Glutamatergic neuron (in vitro differentiated cells): Measurements from ENCODE around the gene MYLK2. TPM values are rescaled to one million over a fixed set of nuclear protein-coding genes. Genes with fewer than 3 reads are reported as not detected.
A peak's percentile ranks its signal among the peaks of the same experiment; 100 is the strongest.

ENCODE experiments used
- DNase-seq: peaks from one replicate; pipeline ENCODE4 v3.0.0; 2022
- H3K27ac Mint-ChIP-seq: one replicate; pipeline ENCODE4 v1.8.0; 2020; ENCODE audit warnings: mild to moderate bottlenecking, mixed read lengths, inconsistent platforms; ENCODE audit not compliant: unreplicated experiment
- H3K27me3 Mint-ChIP-seq: one replicate; pipeline ENCODE4 v1.8.0; 2020; ENCODE audit warnings: mild to moderate bottlenecking, moderate library complexity, mixed read lengths, inconsistent platforms; ENCODE audit not compliant: unreplicated experiment
- H3K36me3 Mint-ChIP-seq: one replicate; pipeline ENCODE4 v1.8.0; 2020; ENCODE audit warnings: mild to moderate bottlenecking, mixed read lengths, inconsistent platforms; ENCODE audit not compliant: unreplicated experiment
- H3K4me1 Mint-ChIP-seq: one replicate; pipeline ENCODE4 v1.8.0; 2020; ENCODE audit warnings: mild to moderate bottlenecking, low read depth, mixed read lengths, inconsistent platforms; ENCODE audit not compliant: unreplicated experiment
- H3K4me3 Mint-ChIP-seq: one replicate; pipeline ENCODE4 v1.8.0; 2020; ENCODE audit warnings: mild to moderate bottlenecking, mixed read lengths, inconsistent platforms; ENCODE audit not compliant: unreplicated experiment
- H3K9me3 Mint-ChIP-seq: one replicate; pipeline ENCODE4 v1.8.0; 2020; ENCODE audit warnings: mild to moderate bottlenecking, moderate library complexity, mixed read lengths, inconsistent platforms; ENCODE audit not compliant: unreplicated experiment
- CTCF ChIP-seq: fragments of 200-600 bp; sonication (generic); IDR thresholded peaks from one replicate; pipeline ENCODE4 v1.5.0; 2021; ENCODE audit not compliant: partially characterized antibody, unreplicated experiment
- total RNA-seq: library from RNA; stranded (reverse); fragmentation: NEBNext Ultra II Directional; extraction: Animal tissue kit (Norgen Biotek cat#: 25700); gene quantifications from one replicate; pipeline ENCODE4 v1.2.1, GENCODE V29; 2021; ENCODE audit not compliant: unreplicated experiment

Gene MYLK2
- total RNA-seq, 1 donor from 2014 or later, result 0.69 TPM

- DNase-seq, result no peak
- no peak for TF ChIP-seq CTCF
- Mint-ChIP-seq H3K4me3 (no peak overlapping the region), H3K27ac (no peak overlapping the region), H3K36me3 (no peaks in the 10 kb centered on the region), H3K27me3 (peaks cover 7% of the 10 kb centered on the region), H3K9me3 (peaks cover 4% of the 10 kb centered on the region), H3K4me1 (peaks cover 18% of the 10 kb centered on the region)
Measured at GRCh38 chr20:31841928-31842327, 22.8 kb downstream of the MYLK2 start.

- DNase-seq, result peak; percentile 87
- Mint-ChIP-seq H3K27me3 (peaks cover 7% of the 10 kb centered on the region), H3K27ac (no peak overlapping the region), H3K36me3 (no peaks in the 10 kb centered on the region), H3K4me3 (peak overlapping the region; percentile 11), H3K9me3 (peaks cover 5% of the 10 kb centered on the region), H3K4me1 (peaks cover 18% of the 10 kb centered on the region)
- no peak for TF ChIP-seq CTCF
Measured at GRCh38 chr20:31842471-31843157, 23.5 kb downstream of the MYLK2 start.

- H3K36me3 Mint-ChIP-seq, result no peaks in the 10 kb centered on the region
- no peak for DNase-seq
- H3K27me3 Mint-ChIP-seq, result peaks cover 9% of the 10 kb centered on the region
- H3K9me3 Mint-ChIP-seq, result peaks cover 6% of the 10 kb centered on the region
- peaks cover 18% of the 10 kb centered on the region for H3K4me1 Mint-ChIP-seq
- TF ChIP-seq CTCF, result no peak
- peak overlapping the region; percentile 19 for H3K4me3 Mint-ChIP-seq
- no peak overlapping the region for H3K27ac Mint-ChIP-seq
Measured at GRCh38 chr20:31843288-31843687, 24.1 kb downstream of the MYLK2 start.

- Mint-ChIP-seq H3K4me1 (peaks cover 18% of the 10 kb centered on the region), H3K36me3 (no peaks in the 10 kb centered on the region), H3K9me3 (peaks cover 7% of the 10 kb centered on the region), H3K27ac (no peak overlapping the region), H3K27me3 (peaks cover 13% of the 10 kb centered on the region), H3K4me3 (peak overlapping the region; percentile 44)
- DNase-seq, result no peak
- no peak for TF ChIP-seq CTCF
Measured at GRCh38 chr20:31843881-31844280, 24.7 kb downstream of the MYLK2 start.

GRCh38 chr20:31844737-31845299 lies 25.7 kb downstream of the MYLK2 start:
- peaks cover 12% of the 10 kb centered on the region for H3K9me3 Mint-ChIP-seq
- no peak for DNase-seq
- no peak overlapping the region for H3K4me3 Mint-ChIP-seq
- no peak overlapping the region for H3K27ac Mint-ChIP-seq
- H3K4me1 Mint-ChIP-seq, result peaks cover 18% of the 10 kb centered on the region
- peaks cover 18% of the 10 kb centered on the region for H3K27me3 Mint-ChIP-seq
- no peak for TF ChIP-seq CTCF
- no peaks in the 10 kb centered on the region for H3K36me3 Mint-ChIP-seq
